ENCODE results near the gene LY6G5B.

LY6G5B gene

GRCh38 chr6:31669676-31670075 lies at the start of gene LY6G5B:
Gene LY6G5B, plus strand, starts transcription at chr6:31669976. Its CDS starts 975 bp downstream, at chr6:31670951.
- DNase-seq (ENCODE audit: low spot score), result no peak

DNA sequence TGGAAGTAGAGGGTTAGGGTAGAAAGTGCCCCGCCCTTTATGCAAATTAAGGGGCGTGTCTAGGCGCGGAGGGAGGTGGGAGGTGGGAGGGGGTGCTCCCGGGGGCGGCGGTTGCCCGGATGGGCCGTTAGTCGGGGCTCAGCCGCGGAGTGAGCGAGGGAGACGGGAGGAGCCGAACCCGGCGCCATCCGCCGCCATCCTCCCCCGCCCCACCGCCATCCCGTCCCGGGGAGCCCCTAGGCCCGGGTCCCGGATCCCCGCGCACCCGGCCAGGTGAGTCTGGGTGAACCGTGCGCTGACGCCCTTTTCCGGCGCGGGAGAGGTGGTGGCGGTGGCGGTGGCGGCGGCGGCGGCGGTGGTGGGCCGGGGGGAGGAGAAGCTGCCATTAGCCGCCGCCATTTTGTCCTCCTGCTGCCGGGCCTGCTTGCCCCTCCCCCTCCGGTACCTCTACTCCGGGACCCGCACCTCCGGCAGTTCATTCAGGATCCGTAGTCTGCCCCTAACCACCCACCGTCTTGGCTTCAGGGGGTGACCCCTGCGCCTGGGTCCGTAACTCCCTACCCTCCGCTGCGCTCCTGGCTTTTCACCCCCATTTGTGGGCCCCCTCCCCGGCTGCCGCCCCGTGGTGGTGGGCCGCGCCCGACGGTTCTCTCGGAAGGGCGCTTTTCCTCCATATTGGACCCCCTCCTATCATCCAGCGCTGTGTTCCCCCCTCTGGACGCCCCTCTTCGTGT lies 49.0 kb upstream of the LY6G5B start, which contains the start of gene PRRC2A:
Gene PRRC2A (plus strand): TSS at position 130 of the 734 bp plus-strand sequence. CDS start 2,075 bp downstream, outside the sequence.
- DNase-seq (ENCODE audit: low spot score), result peak; percentile 78

GRCh38 chr6:31621320-31621939 lies 48.3 kb upstream of the LY6G5B start:
- no peak for DNase-seq (ENCODE audit: low spot score)

- DNase-seq (ENCODE audit: low spot score), result no peak
Measured at GRCh38 chr6:31621991-31622390, 47.8 kb upstream of the LY6G5B start.

- no peak for DNase-seq (ENCODE audit: low spot score)
Measured at GRCh38 chr6:31622684-31623091, 47.1 kb upstream of the LY6G5B start.

- no peak for DNase-seq (ENCODE audit: low spot score)
Measured at GRCh38 chr6:31624070-31624469, 45.7 kb upstream of the LY6G5B start.

DNA sequence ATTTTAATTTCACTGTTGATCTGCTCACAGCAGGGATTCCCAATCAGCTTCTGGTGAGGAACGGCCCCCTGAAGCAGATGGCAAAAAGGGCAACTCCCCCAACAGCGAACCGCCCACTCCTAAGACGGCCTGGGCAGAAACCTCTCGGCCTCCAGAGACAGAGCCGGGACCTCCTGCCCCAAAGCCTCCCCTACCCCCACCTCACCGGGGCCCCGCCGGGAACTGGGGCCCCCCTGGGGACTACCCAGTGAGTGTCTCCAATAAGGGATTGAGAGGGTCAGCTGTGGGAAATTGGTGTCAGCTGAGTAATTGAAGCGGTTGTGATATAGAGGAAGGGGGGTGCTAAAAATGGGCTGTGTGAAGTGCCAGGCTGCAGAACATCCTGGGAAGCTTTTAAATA lies 42.8 kb upstream of the LY6G5B start:
- DNase-seq (ENCODE audit: low spot score), result no peak

- DNase-seq (ENCODE audit: low spot score), result no peak
Measured at GRCh38 chr6:31627690-31628287, 42.0 kb upstream of the LY6G5B start.

DNA sequence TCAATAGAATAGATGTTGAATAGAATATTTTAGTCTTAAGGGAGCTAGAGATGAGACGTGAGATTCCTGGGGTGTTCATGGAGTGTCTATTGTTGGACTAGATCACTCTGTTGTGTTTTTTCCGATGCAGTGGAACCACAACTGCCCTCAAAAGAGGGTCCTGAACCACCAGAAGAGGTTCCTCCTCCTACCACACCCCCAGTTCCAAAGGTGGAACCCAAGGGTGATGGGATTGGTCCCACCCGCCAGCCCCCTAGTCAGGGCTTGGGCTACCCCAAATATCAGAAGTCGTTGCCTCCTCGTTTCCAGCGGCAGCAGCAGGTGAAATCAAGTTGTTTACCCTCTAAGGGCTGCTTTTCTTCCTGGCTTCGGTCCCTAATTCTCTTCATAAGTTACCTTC lies 40.8 kb upstream of the LY6G5B start:
- DNase-seq (ENCODE audit: low spot score), result no peak

GRCh38 chr6:31630177-31630934 lies 39.4 kb upstream of the LY6G5B start:
- DNase-seq (ENCODE audit: low spot score), result no peak

GRCh38 chr6:31631209-31631608 lies 38.6 kb upstream of the LY6G5B start:
- DNase-seq (ENCODE audit: low spot score), result no peak

- no peak for DNase-seq (ENCODE audit: low spot score)
Measured at GRCh38 chr6:31631681-31632278, 38.0 kb upstream of the LY6G5B start.

DNA sequence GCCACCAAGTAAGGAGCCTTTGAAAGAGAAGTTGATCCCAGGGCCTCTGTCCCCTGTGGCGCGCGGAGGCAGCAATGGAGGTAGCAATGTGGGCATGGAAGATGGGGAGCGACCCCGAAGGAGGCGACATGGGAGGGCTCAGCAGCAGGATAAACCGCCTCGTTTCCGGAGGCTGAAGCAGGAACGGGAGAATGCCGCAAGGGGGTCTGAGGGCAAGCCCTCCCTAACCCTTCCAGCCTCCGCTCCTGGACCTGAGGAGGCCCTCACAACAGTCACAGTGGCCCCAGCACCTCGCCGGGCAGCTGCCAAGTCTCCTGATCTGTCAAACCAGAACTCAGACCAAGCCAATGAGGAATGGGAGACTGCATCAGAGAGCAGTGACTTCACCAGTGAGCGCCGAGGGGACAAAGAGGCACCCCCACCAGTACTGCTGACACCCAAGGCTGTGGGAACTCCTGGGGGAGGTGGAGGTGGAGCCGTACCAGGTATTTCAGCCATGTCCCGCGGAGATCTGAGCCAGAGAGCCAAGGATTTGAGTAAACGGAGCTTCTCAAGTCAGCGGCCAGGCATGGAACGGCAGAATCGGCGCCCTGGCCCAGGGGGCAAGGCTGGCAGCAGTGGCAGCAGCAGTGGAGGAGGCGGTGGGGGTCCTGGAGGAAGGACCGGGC lies 37.4 kb upstream of the LY6G5B start:
- DNase-seq (ENCODE audit: low spot score), result no peak

DNA sequence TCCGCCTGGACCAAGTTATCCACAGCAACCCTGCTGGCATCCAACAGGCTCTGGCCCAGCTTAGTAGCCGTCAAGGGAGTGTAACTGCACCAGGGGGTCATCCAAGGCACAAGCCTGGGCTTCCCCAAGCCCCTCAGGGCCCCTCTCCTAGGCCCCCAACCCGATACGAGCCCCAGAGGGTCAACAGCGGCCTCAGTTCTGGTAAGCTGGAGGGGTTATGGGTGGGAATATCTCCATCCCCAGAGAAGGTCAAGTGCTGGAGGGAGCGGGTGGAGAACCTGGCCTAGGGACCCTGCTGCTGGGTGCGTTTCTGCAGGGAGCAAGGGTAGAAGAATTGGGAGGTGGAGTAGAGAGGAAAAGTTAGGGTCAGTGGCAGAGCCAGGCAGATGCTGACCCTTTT lies 36.3 kb upstream of the LY6G5B start:
- no peak for DNase-seq (ENCODE audit: low spot score)

DNA sequence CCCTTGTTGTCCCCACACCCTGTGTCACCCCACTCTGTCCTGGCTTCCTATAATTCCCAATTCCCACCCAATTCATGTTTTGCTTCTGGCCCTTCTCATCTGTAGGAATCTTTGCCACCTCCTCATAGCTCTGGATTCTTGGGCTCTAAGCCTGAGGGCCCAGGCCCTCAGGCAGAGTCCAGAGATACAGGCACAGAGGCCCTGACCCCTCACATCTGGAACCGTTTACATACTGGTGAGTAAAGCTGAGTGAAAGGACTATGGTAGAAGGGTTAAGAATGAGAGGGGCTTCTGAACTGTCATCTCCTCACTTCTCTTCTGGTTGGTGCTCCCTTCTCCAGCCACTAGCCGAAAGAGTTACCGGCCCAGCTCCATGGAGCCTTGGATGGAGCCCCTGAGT lies 35.6 kb upstream of the LY6G5B start:
- DNase-seq (ENCODE audit: low spot score), result no peak

DNA sequence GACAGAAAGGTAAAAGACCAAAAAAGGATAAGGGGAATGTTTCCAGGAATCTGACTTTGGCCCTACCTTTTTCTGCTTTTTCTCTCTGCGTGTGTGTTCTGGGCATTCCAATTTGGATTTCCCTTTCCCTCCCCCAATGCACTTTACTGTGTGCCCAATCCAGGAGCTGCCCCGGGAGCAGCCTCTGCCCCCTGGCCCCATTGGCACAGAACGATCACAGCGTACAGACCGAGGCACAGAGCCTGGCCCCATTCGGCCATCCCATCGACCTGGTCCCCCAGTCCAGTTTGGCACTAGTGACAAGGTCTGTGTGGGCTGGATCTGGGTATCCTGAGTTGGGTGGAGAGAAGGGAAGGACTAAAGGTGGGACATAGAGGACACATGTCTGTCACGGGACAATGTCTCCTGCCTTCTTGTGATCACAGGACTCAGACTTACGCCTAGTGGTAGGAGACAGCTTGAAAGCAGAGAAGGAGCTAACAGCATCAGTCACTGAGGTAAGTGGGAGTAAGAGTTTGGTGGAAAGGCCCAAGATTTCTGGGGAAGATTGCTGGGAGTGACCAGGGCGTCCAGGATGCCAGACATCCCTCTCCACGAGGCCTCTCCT lies 34.7 kb upstream of the LY6G5B start:
- DNase-seq (ENCODE audit: low spot score), result no peak

DNA sequence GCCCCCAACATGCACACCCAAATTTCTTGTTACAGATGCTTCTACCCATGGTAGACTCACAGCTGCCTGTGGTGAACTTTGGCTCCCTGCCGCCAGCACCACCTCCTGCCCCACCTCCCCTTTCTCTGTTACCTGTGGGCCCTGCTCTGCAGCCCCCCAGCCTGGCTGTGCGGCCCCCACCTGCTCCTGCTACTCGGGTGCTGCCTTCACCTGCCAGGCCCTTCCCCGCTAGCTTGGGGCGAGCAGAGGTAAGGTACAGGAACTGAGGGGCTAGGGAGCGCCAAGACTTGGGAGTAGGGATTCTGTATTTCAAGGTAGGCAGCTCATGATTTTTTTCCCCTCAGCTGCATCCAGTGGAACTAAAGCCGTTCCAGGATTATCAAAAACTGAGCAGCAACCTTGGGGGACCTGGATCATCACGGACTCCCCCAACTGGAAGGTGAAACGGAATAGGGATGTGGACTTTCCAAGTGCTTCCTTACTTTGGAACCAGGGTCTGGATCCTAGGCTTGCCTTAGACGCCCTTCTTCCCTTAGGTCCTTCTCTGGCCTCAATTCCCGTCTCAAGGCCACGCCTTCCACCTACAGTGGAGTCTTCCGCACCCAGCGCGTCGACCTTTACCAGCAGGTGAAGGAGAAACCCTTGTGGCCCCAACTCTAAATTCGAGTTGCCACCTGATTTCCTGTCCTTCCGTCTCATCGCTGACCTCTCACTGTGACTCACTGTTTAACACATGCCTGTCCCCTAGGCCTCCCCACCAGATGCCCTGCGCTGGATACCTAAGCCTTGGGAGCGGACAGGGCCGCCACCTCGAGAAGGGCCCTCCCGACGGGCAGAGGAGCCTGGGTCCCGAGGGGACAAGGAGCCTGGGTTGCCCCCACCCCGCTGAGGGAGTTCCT lies 32.8 kb upstream of the LY6G5B start:
- DNase-seq (ENCODE audit: low spot score), result no peak

- DNase-seq (ENCODE audit: low spot score), result no peak
Measured at GRCh38 chr6:31639043-31639442, 30.7 kb upstream of the LY6G5B start.

DNA sequence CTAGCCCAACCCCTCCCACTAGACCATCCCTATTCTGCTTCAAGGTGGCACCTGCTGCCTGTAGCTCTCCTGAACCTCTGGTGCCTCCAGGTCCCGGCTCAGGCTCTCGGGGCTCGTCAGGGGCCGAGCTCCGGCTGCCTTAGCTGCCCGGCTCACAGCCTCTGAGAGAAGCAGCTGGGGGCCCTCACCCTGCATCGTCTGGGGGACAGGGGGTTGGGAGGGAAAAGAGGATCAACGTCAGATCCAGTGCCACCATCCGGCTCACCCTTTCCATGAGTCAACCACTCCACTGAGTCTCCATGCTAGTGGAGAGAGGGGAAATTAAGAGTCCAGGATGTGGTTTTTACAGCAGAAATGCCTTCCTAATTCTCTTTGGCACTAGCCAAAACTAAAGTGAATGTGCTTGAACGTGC lies 30.3 kb upstream of the LY6G5B start:
- DNase-seq (ENCODE audit: low spot score), result no peak

DNA sequence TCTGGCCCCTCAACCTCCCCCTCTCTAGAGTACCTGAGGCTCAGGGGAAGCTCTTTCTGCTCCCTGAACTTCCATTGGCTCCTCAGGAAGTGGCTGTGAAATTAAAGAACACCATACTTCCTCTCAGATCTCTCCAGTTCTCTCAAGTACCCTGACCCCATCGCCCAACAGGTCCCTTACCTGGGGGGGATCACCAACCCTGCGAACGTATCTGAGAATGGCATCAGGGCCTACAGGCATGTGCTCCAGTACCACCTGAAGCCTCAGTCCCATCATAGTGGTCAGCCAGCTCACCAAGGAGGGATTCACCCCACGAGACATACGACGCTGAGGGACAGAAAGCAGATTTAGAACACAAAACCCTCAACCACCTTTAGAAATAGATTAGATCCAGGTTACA lies 29.2 kb upstream of the LY6G5B start:
- DNase-seq (ENCODE audit: low spot score), result no peak

All from HuH-7 (cell line).